SK-N-MC (cell line): ENCODE measurements around the gene OR10H1.

Source experiments
- EZH2 ChIP-seq: fragments of 200-600 bp; sonication (generic); IDR thresholded peaks from one replicate; pipeline ENCODE4 v1.6.1; 2017; ENCODE audit warnings: antibody characterized with exemption
- POLR2AphosphoS5 ChIP-seq: IDR thresholded peaks from 2 replicates; pipeline ENCODE4 v1.6.1; 2012; ENCODE audit warnings: mild to moderate bottlenecking, low read depth, low read length, borderline replicate concordance

DNA sequence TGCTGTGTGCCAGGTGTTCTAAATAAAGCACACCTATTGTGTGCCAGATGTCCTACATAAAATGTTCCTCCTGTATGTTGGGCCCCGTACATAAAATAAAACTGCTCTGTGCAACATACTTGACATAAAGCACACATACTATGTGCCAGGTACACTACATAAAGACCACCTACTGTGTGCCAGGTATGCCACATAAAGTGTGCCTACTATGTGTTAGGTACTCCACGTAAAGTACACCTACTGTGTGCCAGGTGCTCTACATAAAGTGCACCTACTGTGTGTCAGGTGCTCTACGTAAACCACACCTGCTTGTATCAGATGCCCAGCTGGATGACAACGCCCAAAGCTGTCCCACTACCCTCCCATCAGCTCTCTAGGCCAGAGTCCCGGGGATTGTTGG lies 33.8 kb downstream of the OR10H1 start:
- TF ChIP-seq EZH2 (no peak), POLR2AphosphoS5 (no peak)
